ENCODE measurements around the gene ZNRF1.

DNA sequence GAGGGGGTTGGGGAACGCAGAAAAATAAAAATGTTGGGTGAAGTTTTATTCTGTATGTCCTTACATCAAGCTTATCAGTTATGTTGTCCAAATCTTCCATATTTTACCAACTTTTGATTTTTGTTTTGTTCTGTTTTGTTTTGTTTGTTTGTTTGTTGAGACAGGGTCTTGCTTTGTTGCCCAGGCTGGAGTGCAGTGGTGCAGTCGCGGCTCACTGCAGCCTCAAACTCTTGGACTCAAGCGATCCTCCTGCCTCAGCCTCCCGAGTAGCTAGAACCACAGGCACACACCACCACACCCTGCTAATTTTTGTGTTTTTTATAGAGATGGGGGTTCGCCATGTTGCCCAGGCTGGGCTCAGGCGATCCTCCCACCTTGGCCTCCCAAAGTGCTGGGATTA, 20.8 kb downstream of the ZNRF1 start:
- TF ChIP-seq, protein P1, sequence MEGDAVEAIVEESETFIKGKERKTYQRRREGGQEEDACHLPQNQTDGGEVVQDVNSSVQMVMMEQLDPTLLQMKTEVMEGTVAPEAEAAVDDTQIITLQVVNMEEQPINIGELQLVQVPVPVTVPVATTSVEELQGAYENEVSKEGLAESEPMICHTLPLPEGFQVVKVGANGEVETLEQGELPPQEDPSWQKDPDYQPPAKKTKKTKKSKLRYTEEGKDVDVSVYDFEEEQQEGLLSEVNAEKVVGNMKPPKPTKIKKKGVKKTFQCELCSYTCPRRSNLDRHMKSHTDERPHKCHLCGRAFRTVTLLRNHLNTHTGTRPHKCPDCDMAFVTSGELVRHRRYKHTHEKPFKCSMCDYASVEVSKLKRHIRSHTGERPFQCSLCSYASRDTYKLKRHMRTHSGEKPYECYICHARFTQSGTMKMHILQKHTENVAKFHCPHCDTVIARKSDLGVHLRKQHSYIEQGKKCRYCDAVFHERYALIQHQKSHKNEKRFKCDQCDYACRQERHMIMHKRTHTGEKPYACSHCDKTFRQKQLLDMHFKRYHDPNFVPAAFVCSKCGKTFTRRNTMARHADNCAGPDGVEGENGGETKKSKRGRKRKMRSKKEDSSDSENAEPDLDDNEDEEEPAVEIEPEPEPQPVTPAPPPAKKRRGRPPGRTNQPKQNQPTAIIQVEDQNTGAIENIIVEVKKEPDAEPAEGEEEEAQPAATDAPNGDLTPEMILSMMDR (conservative IDR thresholded peaks at IDR 0.05; ENCODE audit: low read depth, low read length): no peak
- TF ChIP-seq MAFK (IDR thresholded peaks at IDR 0.05; ENCODE audit: low read depth, low read length) (no peak), CEBPB (IDR thresholded peaks at IDR 0.05; ENCODE audit: low read depth, low read length) (no peak), POLR2A (IDR thresholded peaks at IDR 0.05; ENCODE audit: low read depth, low read length) (no peak), SMC3 (IDR thresholded peaks at IDR 0.05; ENCODE audit: low read depth, low read length) (no peak), FOS (IDR thresholded peaks at IDR 0.05; ENCODE audit: low read depth, low read length) (no peak), CHD1 (IDR thresholded peaks at IDR 0.05; ENCODE audit: low read depth, low read length) (no peak), BHLHE40 (IDR thresholded peaks at IDR 0.05; ENCODE audit: low read depth, low read length) (no peak), MXI1 (IDR thresholded peaks at IDR 0.05; ENCODE audit: borderline replicate concordance, low read depth, low read length) (no peak), NFE2L2 (IDR thresholded peaks at IDR 0.05; ENCODE audit: low read depth, low read length) (no peak), RAD21 (IDR thresholded peaks at IDR 0.05; ENCODE audit: low read length) (no peak)
- TF ChIP-seq, protein P2, sequence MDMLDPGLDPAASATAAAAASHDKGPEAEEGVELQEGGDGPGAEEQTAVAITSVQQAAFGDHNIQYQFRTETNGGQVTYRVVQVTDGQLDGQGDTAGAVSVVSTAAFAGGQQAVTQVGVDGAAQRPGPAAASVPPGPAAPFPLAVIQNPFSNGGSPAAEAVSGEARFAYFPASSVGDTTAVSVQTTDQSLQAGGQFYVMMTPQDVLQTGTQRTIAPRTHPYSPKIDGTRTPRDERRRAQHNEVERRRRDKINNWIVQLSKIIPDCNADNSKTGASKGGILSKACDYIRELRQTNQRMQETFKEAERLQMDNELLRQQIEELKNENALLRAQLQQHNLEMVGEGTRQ (IDR thresholded peaks at IDR 0.05; ENCODE audit: low read depth, low read length): no peak
